ENCODE results near the gene EVI5.
"Not testable (repeated sequence)": the region's sequence is repeated elsewhere in the genome, so short reads cannot be mapped to it uniquely, and the experiment has no call there.

The EVI5 gene

DNA sequence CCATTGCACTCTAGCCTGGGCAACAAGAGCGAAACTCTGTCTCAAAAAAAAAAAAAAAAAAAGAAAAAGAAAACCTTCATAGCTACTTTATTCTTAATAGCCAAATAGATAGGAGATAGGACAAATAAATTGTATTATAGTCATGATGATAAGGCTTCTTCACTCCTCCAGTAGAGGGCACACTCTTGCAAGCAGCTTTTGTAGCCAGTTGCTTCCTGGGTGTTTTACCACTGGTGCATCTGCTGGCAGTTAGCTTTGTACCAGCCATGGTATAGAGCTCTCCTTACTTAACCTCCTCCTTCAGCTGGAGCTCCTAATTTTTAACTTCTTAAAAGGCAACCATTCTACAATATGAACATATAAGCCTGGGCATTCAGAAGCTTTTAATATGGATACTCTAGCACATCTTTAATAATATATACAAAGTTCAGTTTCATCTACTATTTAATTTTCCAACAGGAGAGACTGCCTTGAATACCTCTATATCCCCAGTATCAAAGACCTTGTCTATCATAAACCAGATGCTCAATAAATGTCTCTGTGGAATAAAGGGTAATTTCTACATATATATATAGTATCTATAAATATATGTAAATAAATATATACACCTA lies 35.8 kb downstream of the EVI5 start:
- DNase-seq (ENCODE audit: low read depth, low spot score), result no peak

DNA sequence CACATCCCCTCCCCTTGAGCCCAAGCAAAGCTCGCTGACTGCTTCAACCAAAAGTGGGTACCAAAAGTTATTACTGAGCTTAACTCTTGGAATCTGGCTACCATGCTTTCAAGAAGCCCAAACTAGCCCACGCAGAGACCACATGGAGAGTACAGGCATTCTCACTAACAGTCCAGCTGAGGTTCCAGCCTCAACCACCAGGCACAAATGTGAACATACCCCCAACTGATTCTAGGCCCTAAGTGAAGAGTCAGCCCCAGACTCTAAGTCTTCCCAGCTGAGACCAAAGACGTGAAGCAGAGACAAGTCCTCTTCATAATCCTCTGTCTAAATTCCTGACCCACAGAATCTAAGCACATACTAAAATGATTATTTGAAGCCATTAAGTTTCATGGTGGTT lies 36.8 kb downstream of the EVI5 start:
- no peak for DNase-seq (ENCODE audit: low read depth, low spot score)

DNA sequence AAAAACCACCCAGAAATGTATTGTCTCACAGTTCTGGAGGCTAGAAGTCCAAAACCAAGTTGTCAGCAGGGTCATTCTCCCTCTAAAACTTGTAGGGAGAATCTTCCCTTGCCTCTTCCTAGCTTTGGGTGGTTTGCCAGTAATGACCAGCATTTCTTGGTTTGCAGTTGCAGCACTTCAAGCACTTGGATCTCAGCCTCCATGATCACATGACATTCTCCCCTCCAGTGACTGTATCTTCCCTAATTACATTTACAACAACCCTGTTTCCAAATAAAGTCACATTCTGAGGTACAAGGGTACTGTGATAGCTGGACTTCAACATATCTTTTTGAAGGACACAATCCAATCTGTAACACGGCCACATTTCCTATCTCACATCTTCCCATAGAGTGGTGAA lies 37.2 kb downstream of the EVI5 start:
- no peak for DNase-seq (ENCODE audit: low read depth, low spot score)

DNA sequence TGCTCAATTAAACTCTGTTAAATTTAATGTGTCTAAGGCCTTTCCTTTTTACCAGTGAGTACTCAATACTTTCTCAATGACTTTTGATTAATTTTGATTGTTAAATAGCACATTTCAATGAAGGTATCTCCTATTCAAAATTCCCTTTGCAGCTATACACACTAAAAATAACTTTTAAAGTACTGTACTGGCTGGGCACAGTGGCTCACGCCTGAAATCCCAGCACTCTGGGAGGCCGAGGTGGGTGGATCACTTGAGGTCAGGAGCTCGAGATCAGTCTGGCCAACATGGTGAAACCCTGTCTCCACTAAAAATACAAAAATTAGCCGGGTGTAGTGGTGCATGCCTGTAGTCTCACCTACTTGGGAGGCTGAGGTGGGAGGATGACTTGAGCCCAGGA lies 38.7 kb downstream of the EVI5 start:
- not testable (repeated sequence) for DNase-seq (ENCODE audit: low read depth, low spot score)

DNA sequence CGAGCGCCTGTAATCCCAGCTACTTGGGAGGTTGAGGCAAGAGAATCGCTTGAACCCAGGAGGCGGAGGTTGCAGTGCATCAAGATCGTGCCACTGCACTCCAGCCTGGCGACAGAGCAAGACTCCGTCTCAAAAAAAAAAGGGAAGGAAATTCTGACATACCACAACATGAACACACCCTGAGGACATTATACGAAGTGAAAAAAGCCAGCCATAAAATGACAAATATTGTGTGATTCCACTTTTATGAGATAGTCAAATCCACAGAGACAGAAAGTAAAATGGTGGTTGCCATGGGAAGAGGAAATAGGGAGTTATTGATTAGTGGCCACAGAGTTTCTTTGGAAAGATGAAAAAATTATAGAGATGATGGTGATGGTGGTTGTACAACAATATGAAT lies 41.7 kb downstream of the EVI5 start:
- no peak for DNase-seq (ENCODE audit: low read depth, low spot score)

- DNase-seq (ENCODE audit: low read depth, low spot score), result no peak
Observed at GRCh38 chr1:92739669-92740524, 45.0 kb downstream of the EVI5 start.

GRCh38 chr1:92736395-92736794 lies 48.5 kb downstream of the EVI5 start:
- no peak for DNase-seq (ENCODE audit: low read depth, low spot score)

DNA sequence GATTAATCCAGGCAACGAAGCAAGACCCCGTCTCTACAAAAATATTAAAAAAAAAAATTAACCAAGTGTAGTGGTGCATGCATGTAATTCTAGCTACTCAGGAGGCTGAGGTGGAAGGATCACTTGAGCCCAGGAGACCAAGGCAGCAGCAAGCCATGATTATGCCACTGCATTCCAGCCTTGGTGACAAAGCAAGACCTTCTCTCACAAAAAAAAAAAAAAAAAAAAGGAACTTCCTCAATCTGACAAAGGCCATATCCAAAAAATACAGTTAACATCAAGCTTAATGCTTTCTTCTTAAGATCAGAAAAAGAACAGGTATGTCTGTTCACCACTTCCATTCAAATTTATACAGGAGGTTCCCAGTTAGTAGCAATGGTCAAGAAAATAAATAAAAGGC lies 54.4 kb downstream of the EVI5 start:
- DNase-seq (ENCODE audit: low read depth, low spot score), result no peak

DNA sequence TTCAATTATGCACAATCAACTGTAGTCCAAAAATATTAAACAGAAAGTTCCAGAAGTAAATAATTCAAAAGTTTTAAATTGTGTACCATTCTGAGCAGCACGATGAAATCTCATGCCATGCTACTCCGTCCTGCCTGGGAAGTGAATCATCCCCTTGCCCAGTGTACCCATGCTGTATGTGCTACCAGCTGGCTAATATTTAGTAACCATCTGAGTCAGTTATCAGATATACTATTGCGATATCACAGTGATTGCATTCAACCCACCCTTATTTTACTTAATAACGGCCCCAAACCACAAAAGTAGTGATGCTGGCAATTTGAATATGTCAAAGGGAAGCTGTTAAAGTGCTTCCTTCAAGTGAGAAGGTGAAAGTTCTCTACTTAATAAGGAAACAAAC lies 56.2 kb downstream of the EVI5 start:
- no peak for DNase-seq (ENCODE audit: low read depth, low spot score)

GRCh38 chr1:92723713-92724112 lies 61.2 kb downstream of the EVI5 start:
- not testable (repeated sequence) for DNase-seq (ENCODE audit: low read depth, low spot score)

DNA sequence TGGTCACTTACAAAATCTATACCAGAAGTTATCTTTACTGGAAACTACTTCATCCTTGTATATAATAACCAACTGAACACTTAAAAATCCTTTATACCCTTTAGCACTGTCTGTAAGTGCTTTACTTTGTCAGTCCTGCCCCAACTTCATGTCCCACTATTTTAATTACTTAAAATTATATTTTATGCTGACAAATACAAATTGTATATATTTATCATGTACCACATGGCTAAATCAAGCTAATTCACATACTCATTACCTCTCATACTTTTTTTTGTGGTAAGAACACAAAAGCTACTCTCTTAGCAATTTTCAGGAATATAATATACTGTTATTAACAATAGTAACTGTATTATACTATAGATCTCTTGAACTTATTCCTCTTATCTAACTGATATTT lies 63.0 kb downstream of the EVI5 start:
- DNase-seq (ENCODE audit: low read depth, low spot score), result no peak

- DNase-seq (ENCODE audit: low read depth, low spot score), result not testable (repeated sequence)
Observed at GRCh38 chr1:92721157-92721556, 63.8 kb downstream of the EVI5 start.

- not testable (repeated sequence) for DNase-seq (ENCODE audit: low read depth, low spot score)
Observed at GRCh38 chr1:92715476-92715951, 69.4 kb downstream of the EVI5 start.

DNA sequence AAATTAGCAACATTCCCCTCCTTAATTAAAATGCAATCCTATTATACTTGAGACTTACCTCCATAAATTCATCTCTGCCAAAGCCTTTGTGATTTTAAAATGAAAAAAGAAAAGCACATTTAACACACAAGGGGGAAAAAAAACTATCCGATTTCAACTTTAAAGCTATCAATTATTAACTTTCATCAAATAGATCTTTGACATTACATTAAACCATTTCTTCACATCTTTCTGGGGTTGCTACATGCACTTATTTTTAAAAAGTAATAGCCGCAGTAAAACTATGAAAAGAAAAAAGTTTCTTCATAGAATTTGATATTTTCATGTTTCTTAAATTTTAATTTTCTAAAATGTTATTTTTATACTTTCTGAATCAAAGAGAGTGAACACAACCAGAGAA lies 71.0 kb downstream of the EVI5 start:
- DNase-seq (ENCODE audit: low read depth, low spot score), result no peak

GRCh38 chr1:92711473-92712165 lies 73.3 kb downstream of the EVI5 start:
- no peak for DNase-seq (ENCODE audit: low read depth, low spot score)

- no peak for DNase-seq (ENCODE audit: low read depth, low spot score)
Observed at GRCh38 chr1:92709738-92710137, 75.2 kb downstream of the EVI5 start.

DNA sequence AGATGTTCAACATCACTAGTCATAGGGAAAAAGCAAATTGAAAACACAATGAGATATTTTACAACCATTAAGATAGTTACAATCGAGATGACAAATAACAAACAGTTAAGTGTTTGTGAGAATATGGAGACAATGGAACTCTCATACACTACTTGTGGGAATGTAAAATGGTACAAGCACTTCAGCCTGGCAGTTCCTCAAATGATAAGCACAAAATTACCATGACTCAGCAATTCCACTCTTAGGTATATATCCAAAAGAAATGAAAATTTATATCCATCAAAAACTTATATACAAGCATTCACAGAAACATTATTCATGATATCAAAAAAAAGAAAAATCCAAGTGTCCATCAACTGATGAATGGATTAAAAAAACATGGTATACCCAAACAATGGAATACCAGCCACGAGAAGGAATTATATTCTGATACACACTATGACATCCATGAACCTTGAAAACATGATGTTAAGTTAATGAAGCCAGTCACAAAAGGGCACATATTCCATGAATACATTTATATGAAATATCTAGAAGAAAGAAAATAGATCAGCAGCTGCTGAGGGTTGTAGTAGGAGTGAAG lies 76.4 kb downstream of the EVI5 start:
- DNase-seq (ENCODE audit: low read depth, low spot score), result no peak

GRCh38 chr1:92707709-92708108 lies 77.2 kb downstream of the EVI5 start:
- DNase-seq (ENCODE audit: low read depth, low spot score), result no peak

- DNase-seq (ENCODE audit: low read depth, low spot score), result no peak
Observed at GRCh38 chr1:92707292-92707691, 77.6 kb downstream of the EVI5 start.

- no peak for DNase-seq (ENCODE audit: low read depth, low spot score)
Observed at GRCh38 chr1:92705446-92705845, 79.5 kb downstream of the EVI5 start.

DNA sequence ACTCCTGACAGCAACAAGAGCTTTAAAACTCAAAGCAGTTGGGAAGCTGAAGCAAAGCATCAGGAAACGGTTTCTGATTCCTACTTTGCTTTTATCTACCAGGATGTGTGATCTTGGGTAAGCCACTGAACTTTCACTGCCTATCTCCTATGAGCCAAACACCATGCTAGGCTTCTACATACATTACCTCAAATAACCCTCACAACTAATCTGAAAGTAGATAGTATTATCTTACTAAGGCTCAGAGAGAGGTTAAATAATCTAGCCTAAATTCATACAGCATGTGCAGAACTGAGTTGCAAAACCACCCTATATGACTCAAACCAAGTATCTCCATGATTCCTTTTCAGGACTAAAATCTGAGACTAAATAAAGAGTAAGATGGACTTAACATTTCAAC lies 83.8 kb downstream of the EVI5 start:
- DNase-seq (ENCODE audit: low read depth, low spot score), result no peak

GRCh38 chr1:92698932-92699331 lies 86.0 kb downstream of the EVI5 start:
- DNase-seq (ENCODE audit: low read depth, low spot score), result no peak
